ENCODE data around the gene LRGUK. TPM values are rescaled to one million over a fixed set of nuclear protein-coding genes. Genes with fewer than 3 reads are reported as not detected.

The LRGUK gene
- total and polyA plus RNA-seq, 4 donors: 0.58 to 1.2 (median 0.59) TPM; not detected in 1

GRCh38 chr7:134186801-134187200 is 59.7 kb downstream of the LRGUK start:
- Histone ChIP-seq H3K27ac (ENCODE audit: low read depth in 1 of 2, low read length in 2 of 2) (no peak overlapping the region), H3K4me3 (ENCODE audit: low read length in 2 of 2) (no peak overlapping the region), H3K4me1 (ENCODE audit: control insufficient read depth in 1 of 2, insufficient read depth in 2 of 2, low read length in 2 of 2) (no peaks in the 10 kb centered on the region), H3K9me3 (ENCODE audit: control insufficient read depth, low read length) (no peaks in the 10 kb centered on the region), H3K36me3 (ENCODE audit: control insufficient read depth in 1 of 2, insufficient read depth in 2 of 2, low read length in 1 of 2) (no peaks in the 10 kb centered on the region), H3K27me3 (ENCODE audit: control insufficient read depth in 1 of 2, insufficient read depth in 2 of 2, low read length in 1 of 2) (no peaks in the 10 kb centered on the region)
- DNase-seq: no peak
- 72 to 75% methylated on average over 2 of the region's 2 CpGs for WGBS, 2 donors
- no peak for ATAC-seq (ENCODE audit: low FRiP score)
- intact Hi-C loops (cut with DNase I): no loop called here

- no peak overlapping the region for H3K27ac ChIP-seq (ENCODE audit: low read depth in 1 of 2, low read length in 2 of 2)
- WGBS, 2 donors: 86 to 89% methylated on average over 1 of the region's 1 CpG
- ATAC-seq (ENCODE audit: low FRiP score) (no peak), DNase-seq (no peak)
- H3K36me3 ChIP-seq (ENCODE audit: control insufficient read depth in 1 of 2, insufficient read depth in 2 of 2, low read length in 1 of 2): no peaks in the 10 kb centered on the region
- no peak overlapping the region for H3K4me3 ChIP-seq (ENCODE audit: low read length in 2 of 2)
- no peaks in the 10 kb centered on the region for H3K27me3 ChIP-seq (ENCODE audit: control insufficient read depth in 1 of 2, insufficient read depth in 2 of 2, low read length in 1 of 2)
- no peaks in the 10 kb centered on the region for H3K4me1 ChIP-seq (ENCODE audit: control insufficient read depth in 1 of 2, insufficient read depth in 2 of 2, low read length in 2 of 2)
- H3K9me3 ChIP-seq (ENCODE audit: control insufficient read depth, low read length): no peaks in the 10 kb centered on the region
- intact Hi-C loops (cut with DNase I): no loop called here
Measured at GRCh38 chr7:134187893-134188292, 60.8 kb downstream of the LRGUK start.

- DNase-seq: no peak
- H3K36me3 ChIP-seq (ENCODE audit: control insufficient read depth in 1 of 2, insufficient read depth in 2 of 2, low read length in 1 of 2): no peaks in the 10 kb centered on the region
- no peaks in the 10 kb centered on the region for H3K4me1 ChIP-seq (ENCODE audit: control insufficient read depth in 1 of 2, insufficient read depth in 2 of 2, low read length in 2 of 2)
- no peaks in the 10 kb centered on the region for H3K27me3 ChIP-seq (ENCODE audit: control insufficient read depth in 1 of 2, insufficient read depth in 2 of 2, low read length in 1 of 2)
- H3K27ac ChIP-seq (ENCODE audit: low read depth in 1 of 2, low read length in 2 of 2): no peak overlapping the region
- no peak for ATAC-seq (ENCODE audit: low FRiP score)
- H3K4me3 ChIP-seq (ENCODE audit: low read length in 2 of 2): no peak overlapping the region
- intact Hi-C loops (cut with DNase I): no loop called here
- WGBS, 2 donors: 85 to 89% methylated on average over 4 of the region's 4 CpGs
- no peaks in the 10 kb centered on the region for H3K9me3 ChIP-seq (ENCODE audit: control insufficient read depth, low read length)
Measured at GRCh38 chr7:134188311-134188710, 61.2 kb downstream of the LRGUK start.

DNA sequence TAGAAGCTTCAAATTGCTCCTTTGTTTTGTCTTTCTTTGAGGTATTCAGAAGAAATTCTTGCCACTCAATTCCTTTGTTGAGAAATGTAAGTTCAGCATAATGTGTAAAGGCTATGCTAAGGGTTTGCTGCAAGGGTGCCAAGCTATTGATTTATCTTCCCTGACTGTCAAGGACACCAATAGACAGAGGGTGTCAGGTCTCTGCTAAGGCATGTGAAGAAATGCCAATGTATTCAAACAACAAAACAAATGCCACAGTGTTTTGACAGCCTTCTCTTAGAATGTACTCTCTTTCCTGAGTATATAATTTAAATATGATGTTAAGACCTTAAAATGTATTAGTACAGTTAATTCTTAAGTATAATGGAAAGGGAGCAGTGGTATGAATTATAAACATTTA is 62.4 kb downstream of the LRGUK start:
- Histone ChIP-seq H3K27ac (ENCODE audit: low read depth in 1 of 2, low read length in 2 of 2) (no peak overlapping the region), H3K36me3 (ENCODE audit: control insufficient read depth in 1 of 2, insufficient read depth in 2 of 2, low read length in 1 of 2) (no peaks in the 10 kb centered on the region), H3K4me1 (ENCODE audit: control insufficient read depth in 1 of 2, insufficient read depth in 2 of 2, low read length in 2 of 2) (no peaks in the 10 kb centered on the region), H3K4me3 (ENCODE audit: low read length in 2 of 2) (no peak overlapping the region), H3K9me3 (ENCODE audit: control insufficient read depth, low read length) (no peaks in the 10 kb centered on the region), H3K27me3 (ENCODE audit: control insufficient read depth in 1 of 2, insufficient read depth in 2 of 2, low read length in 1 of 2) (no peaks in the 10 kb centered on the region)
- DNase-seq: no peak
- intact Hi-C loops (cut with DNase I): no loop called here
- no peak for ATAC-seq (ENCODE audit: low FRiP score)

GRCh38 chr7:134191876-134192275 is 64.7 kb downstream of the LRGUK start:
- Histone ChIP-seq H3K9me3 (ENCODE audit: control insufficient read depth, low read length) (no peaks in the 10 kb centered on the region), H3K27ac (ENCODE audit: low read depth in 1 of 2, low read length in 2 of 2) (no peak overlapping the region), H3K4me1 (ENCODE audit: control insufficient read depth in 1 of 2, insufficient read depth in 2 of 2, low read length in 2 of 2) (no peaks in the 10 kb centered on the region), H3K36me3 (ENCODE audit: control insufficient read depth in 1 of 2, insufficient read depth in 2 of 2, low read length in 1 of 2) (no peaks in the 10 kb centered on the region), H3K4me3 (ENCODE audit: low read length in 2 of 2) (no peak overlapping the region), H3K27me3 (ENCODE audit: control insufficient read depth in 1 of 2, insufficient read depth in 2 of 2, low read length in 1 of 2) (no peaks in the 10 kb centered on the region)
- 78 to 85% methylated on average over 3 of the region's 3 CpGs for WGBS, 2 donors
- DNase-seq (no peak), ATAC-seq (ENCODE audit: low FRiP score) (no peak)
- intact Hi-C loops (cut with DNase I): no loop called here

GRCh38 chr7:134193240-134193639 is 66.1 kb downstream of the LRGUK start:
- intact Hi-C loops (cut with DNase I): no loop called here
- Histone ChIP-seq H3K9me3 (ENCODE audit: control insufficient read depth, low read length) (no peaks in the 10 kb centered on the region), H3K27me3 (ENCODE audit: control insufficient read depth in 1 of 2, insufficient read depth in 2 of 2, low read length in 1 of 2) (no peaks in the 10 kb centered on the region), H3K27ac (ENCODE audit: low read depth in 1 of 2, low read length in 2 of 2) (no peak overlapping the region), H3K4me1 (ENCODE audit: control insufficient read depth in 1 of 2, insufficient read depth in 2 of 2, low read length in 2 of 2) (no peaks in the 10 kb centered on the region), H3K4me3 (ENCODE audit: low read length in 2 of 2) (no peak overlapping the region), H3K36me3 (ENCODE audit: control insufficient read depth in 1 of 2, insufficient read depth in 2 of 2, low read length in 1 of 2) (no peaks in the 10 kb centered on the region)
- 58 to 64% methylated on average over 1 of the region's 1 CpG for WGBS, 2 donors
- ATAC-seq (ENCODE audit: low FRiP score) (no peak), DNase-seq (no peak)

DNA sequence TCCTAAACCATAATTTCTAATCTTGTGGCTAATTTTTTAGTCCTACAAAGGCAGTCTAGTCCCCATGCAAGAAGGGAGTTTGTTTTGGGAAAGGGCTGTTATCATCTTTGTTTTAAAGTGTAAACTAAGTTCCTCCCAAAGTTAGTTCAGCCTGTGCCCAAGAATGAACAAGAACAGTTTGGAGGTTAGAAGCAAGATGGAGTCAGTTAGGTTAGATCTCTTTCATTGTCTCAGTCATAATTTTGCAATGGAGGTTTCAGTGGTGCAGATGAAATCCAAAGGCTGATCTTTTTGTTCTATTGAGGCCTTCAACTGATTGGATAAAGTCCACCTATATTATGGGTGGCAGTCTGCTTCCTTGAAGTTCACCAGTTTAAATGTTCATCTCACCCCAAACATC is 68.1 kb downstream of the LRGUK start:
- DNase-seq (no peak), ATAC-seq (ENCODE audit: low FRiP score) (no peak)
- intact Hi-C loops (cut with DNase I): no loop called here
- no peak overlapping the region for H3K27ac ChIP-seq (ENCODE audit: low read depth in 1 of 2, low read length in 2 of 2)
- no peaks in the 10 kb centered on the region for H3K36me3 ChIP-seq (ENCODE audit: control insufficient read depth in 1 of 2, insufficient read depth in 2 of 2, low read length in 1 of 2)
- no peaks in the 10 kb centered on the region for H3K27me3 ChIP-seq (ENCODE audit: control insufficient read depth in 1 of 2, insufficient read depth in 2 of 2, low read length in 1 of 2)
- H3K4me1 ChIP-seq (ENCODE audit: control insufficient read depth in 1 of 2, insufficient read depth in 2 of 2, low read length in 2 of 2): no peaks in the 10 kb centered on the region
- H3K9me3 ChIP-seq (ENCODE audit: control insufficient read depth, low read length): no peaks in the 10 kb centered on the region
- no peak overlapping the region for H3K4me3 ChIP-seq (ENCODE audit: low read length in 2 of 2)

- no peak for ATAC-seq (ENCODE audit: low FRiP score)
- WGBS, 2 donors: 60 to 67% methylated on average over 2 of the region's 2 CpGs
Measured at GRCh38 chr7:134196439-134196838, 69.3 kb downstream of the LRGUK start.

DNA sequence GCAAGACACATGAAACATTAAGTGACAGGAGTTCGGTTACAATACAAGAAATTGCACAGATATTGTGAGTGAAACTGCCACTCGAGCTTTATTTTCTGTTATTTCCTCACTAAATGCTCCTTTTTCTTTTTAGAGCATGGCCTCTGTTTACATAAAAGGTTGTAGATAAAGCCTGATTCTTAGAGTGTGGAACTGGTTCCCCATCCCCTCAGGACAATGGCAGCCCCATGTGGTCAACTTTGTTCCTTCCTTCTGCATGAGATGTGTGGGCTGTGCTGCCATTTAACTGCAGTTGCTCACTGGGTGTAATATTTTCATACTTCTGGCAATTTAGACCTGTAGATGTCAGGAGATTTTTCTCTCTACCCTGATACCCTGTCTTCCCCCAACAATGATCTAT is 70.2 kb downstream of the LRGUK start:
- no peaks in the 10 kb centered on the region for H3K36me3 ChIP-seq (ENCODE audit: control insufficient read depth in 1 of 2, insufficient read depth in 2 of 2, low read length in 1 of 2)
- no peak overlapping the region for H3K27ac ChIP-seq (ENCODE audit: low read depth in 1 of 2, low read length in 2 of 2)
- no peak overlapping the region for H3K4me3 ChIP-seq (ENCODE audit: low read length in 2 of 2)
- peaks cover 2% of the 10 kb centered on the region for H3K9me3 ChIP-seq (ENCODE audit: control insufficient read depth, low read length)
- ATAC-seq (ENCODE audit: low FRiP score): no peak
- intact Hi-C loops (cut with DNase I): no loop called here
- H3K4me1 ChIP-seq (ENCODE audit: control insufficient read depth in 1 of 2, insufficient read depth in 2 of 2, low read length in 2 of 2): no peaks in the 10 kb centered on the region
- DNase-seq: no peak
- H3K27me3 ChIP-seq (ENCODE audit: control insufficient read depth in 1 of 2, insufficient read depth in 2 of 2, low read length in 1 of 2): no peaks in the 10 kb centered on the region
- WGBS, 2 donors: 75 to 81% methylated on average over 2 of the region's 2 CpGs

More at GRCh38 chr7:134196439-134196838, 69.3 kb downstream of the LRGUK start:
- Histone ChIP-seq H3K4me1 (ENCODE audit: control insufficient read depth in 1 of 2, insufficient read depth in 2 of 2, low read length in 2 of 2) (no peaks in the 10 kb centered on the region), H3K27me3 (ENCODE audit: control insufficient read depth in 1 of 2, insufficient read depth in 2 of 2, low read length in 1 of 2) (no peaks in the 10 kb centered on the region), H3K9me3 (ENCODE audit: control insufficient read depth, low read length) (peaks cover 2% of the 10 kb centered on the region), H3K36me3 (ENCODE audit: control insufficient read depth in 1 of 2, insufficient read depth in 2 of 2, low read length in 1 of 2) (no peaks in the 10 kb centered on the region), H3K27ac (ENCODE audit: low read depth in 1 of 2, low read length in 2 of 2) (no peak overlapping the region), H3K4me3 (ENCODE audit: low read length in 2 of 2) (no peak overlapping the region)
- no peak for DNase-seq
- intact Hi-C loops (cut with DNase I): no loop called here
